Cardiac muscle cell (in vitro differentiated cells and primary cell): ENCODE results near the gene SMARCC1. TPM values are rescaled to one million over a fixed set of nuclear protein-coding genes. Genes with fewer than 3 reads are reported as not detected.

ENCODE experiments used
- DNase-seq, 2 donors: peaks; one replicate each; pipeline versions ENCODE4 v3.0.0 to v3.0.0-alpha.2; 2010 to 2017; ENCODE audit warnings: low read depth in 1 of 2, low spot score in 1 of 2
- H3K27ac ChIP-seq: fragments of 200-600 bp; sonication (generic); 2 replicates; pipeline ENCODE4 v1.5.1; 2016
- H3K27me3 ChIP-seq: fragments of 200-600 bp; sonication (generic); 2 replicates; pipeline ENCODE4 v1.6.0; 2016; ENCODE audit warnings: control low read depth
- H3K36me3 ChIP-seq: fragments of 200-600 bp; sonication (generic); 2 replicates; pipeline ENCODE4 v1.5.1; 2016; ENCODE audit warnings: control low read depth
- H3K4me1 ChIP-seq: fragments of 200-600 bp; sonication (generic); 2 replicates; pipeline ENCODE4 v1.8.1; 2017; ENCODE audit warnings: low read depth, mild to moderate bottlenecking, mixed run types
- H3K4me3 ChIP-seq: fragments of 200-600 bp; sonication (generic); 2 replicates; pipeline ENCODE4 v1.5.1; 2016; ENCODE audit warnings: mild to moderate bottlenecking
- H3K9me3 ChIP-seq: fragments of 200-600 bp; sonication (generic); 2 replicates; pipeline ENCODE4 v1.5.1; 2017; ENCODE audit warnings: low read depth, mild to moderate bottlenecking, control low read depth
- CTCF ChIP-seq: IDR thresholded peaks from 2 replicates; pipeline ENCODE4 v1.5.1; 2012; ENCODE audit warnings: low read depth, mild to moderate bottlenecking, low read length
- polyA plus RNA-seq: library from polyadenylated mRNA; unstranded; fragments of >200 nt; fragmentation: Nextera tagmentation; extraction: Ambion mirVana; gene quantifications from 2 replicates; pipeline ENCODE4 v1.2.1, GENCODE V29; 2016
- total RNA-seq: library from RNA; depleted of rRNA; stranded (reverse); fragments of >200 nt; gene quantifications from 2 replicates; pipeline ENCODE4 v1.2.3, GENCODE V29; 2016

The SMARCC1 gene
- total and polyA plus RNA-seq, 2 experiments from 2014 or later, result 86.9 to 109 TPM

- Histone ChIP-seq H3K9me3 (no peaks in the 10 kb centered on the region), H3K4me3 (no peak overlapping the region), H3K4me1 (no peaks in the 10 kb centered on the region), H3K36me3 (no peaks in the 10 kb centered on the region), H3K27me3 (no peaks in the 10 kb centered on the region), H3K27ac (no peak overlapping the region)
- DNase-seq, result no peak
- no peak for TF ChIP-seq CTCF
Observed at GRCh38 chr3:47540281-47540680, 241.4 kb downstream of the SMARCC1 start.

DNA sequence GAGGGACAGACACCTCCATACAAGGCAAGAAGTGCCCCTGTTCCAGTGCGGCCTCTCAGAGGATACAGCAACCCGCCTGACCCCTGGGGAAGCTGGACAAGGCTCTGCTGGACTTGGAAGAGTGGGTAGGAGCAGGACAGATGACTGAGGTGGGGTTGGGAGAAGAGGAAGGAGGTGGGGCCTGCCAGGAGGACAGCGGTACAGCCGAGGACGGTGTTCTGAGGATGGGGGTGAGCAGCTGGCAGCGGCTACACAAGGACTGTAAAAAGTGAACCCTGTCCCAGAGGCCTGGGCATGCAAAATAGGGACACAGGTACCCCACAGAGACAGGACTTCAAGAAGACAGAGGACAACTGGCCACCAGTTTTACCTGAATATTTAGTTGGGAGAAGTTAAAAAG is 244.7 kb downstream of the SMARCC1 start:
- Histone ChIP-seq H3K27me3 (no peaks in the 10 kb centered on the region), H3K9me3 (no peaks in the 10 kb centered on the region), H3K4me3 (no peak overlapping the region), H3K36me3 (no peaks in the 10 kb centered on the region), H3K4me1 (no peaks in the 10 kb centered on the region), H3K27ac (no peak overlapping the region)
- no peak for TF ChIP-seq CTCF
- no peak for DNase-seq

DNA sequence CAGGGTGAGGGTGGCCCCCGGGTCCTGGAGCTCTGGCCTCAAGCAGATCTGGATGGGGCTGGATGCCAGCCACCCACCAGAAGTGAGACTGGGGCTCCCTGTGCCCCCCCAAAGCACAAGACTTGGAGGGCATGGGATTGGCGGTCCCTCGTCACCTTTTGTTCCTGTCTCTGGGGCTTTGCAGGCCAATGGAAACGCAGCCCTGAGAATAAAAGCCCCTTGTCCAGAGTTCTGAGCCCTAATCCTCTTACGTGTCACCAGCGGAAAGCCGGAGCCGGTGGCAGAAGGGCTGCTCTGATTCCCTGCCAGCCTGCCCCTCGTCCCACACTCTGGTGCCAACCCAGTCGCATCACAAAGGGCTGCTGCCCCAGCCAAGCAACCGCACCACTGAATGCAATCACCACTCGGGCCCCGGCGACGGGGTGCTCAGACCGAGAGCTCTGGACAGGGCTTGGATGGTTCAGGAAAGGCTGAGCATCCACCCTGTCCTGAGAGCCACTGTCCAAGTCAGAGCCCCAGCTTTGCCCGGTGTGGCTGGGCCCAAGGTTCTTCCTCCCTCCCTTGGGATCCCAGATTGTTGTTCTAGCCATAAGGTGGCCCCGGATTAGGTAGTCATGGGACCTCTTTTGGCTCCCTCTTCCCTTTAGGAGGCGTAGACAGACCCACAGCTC is 245.3 kb downstream of the SMARCC1 start:
- Histone ChIP-seq H3K9me3 (no peaks in the 10 kb centered on the region), H3K4me3 (no peak overlapping the region), H3K27ac (no peak overlapping the region), H3K27me3 (no peaks in the 10 kb centered on the region), H3K4me1 (no peaks in the 10 kb centered on the region), H3K36me3 (no peaks in the 10 kb centered on the region)
- DNase-seq, result no peak
- no peak for TF ChIP-seq CTCF

Other genes with a start within 250 kb of the SMARCC1 start
- gene CSPG5, start 203.0 kb downstream of the SMARCC1 start, total RNA-seq, result 3.2 and 5.0 TPM in 2 replicates
- 2.0 and 2.9 TPM in 2 replicates for gene CSPG5, start 203.0 kb downstream of the SMARCC1 start, polyA plus RNA-seq
- 118 and 120 TPM in 2 replicates for gene DHX30, start 21.2 kb upstream of the SMARCC1 start, total RNA-seq
- gene DHX30, start 21.2 kb upstream of the SMARCC1 start, polyA plus RNA-seq, result 86.4 and 94.4 TPM in 2 replicates
- 133 and 138 TPM in 2 replicates for gene MAP4, start 234.5 kb upstream of the SMARCC1 start, total RNA-seq
- 136 and 145 TPM in 2 replicates for gene MAP4, start 234.5 kb upstream of the SMARCC1 start, polyA plus RNA-seq